ENCODE results near the gene ZGLP1.

ZGLP1 gene

GRCh38 chr19:10279737-10280442, 29.7 kb downstream of the ZGLP1 start:
- H3K4me3 ChIP-seq (ENCODE audit: low read length): no peak overlapping the region
- no peak for TF ChIP-seq CTCF (IDR thresholded peaks at IDR 0.05; ENCODE audit: insufficient read depth, low read depth, low read length, missing control alignments)
- DNase-seq (ENCODE audit: low read depth): no peak

GRCh38 chr19:10278935-10279334, 30.7 kb downstream of the ZGLP1 start:
- no peak overlapping the region for H3K4me3 ChIP-seq (ENCODE audit: low read length)
- TF ChIP-seq CTCF (IDR thresholded peaks at IDR 0.05; ENCODE audit: insufficient read depth, low read depth, low read length, missing control alignments): no peak
- DNase-seq (ENCODE audit: low read depth): no peak

- H3K4me3 ChIP-seq (ENCODE audit: low read length): no peak overlapping the region
- no peak for TF ChIP-seq CTCF (IDR thresholded peaks at IDR 0.05; ENCODE audit: insufficient read depth, low read depth, low read length, missing control alignments)
- no peak for DNase-seq (ENCODE audit: low read depth)
Measured at GRCh38 chr19:10277795-10278589, 31.6 kb downstream of the ZGLP1 start.

- no peak for DNase-seq (ENCODE audit: low read depth)
- H3K4me3 ChIP-seq (ENCODE audit: low read length): no peak overlapping the region
- no peak for TF ChIP-seq CTCF (IDR thresholded peaks at IDR 0.05; ENCODE audit: insufficient read depth, low read depth, low read length, missing control alignments)
Measured at GRCh38 chr19:10274589-10274988, 35.0 kb downstream of the ZGLP1 start.

- H3K4me3 ChIP-seq (ENCODE audit: low read length): no peak overlapping the region
- DNase-seq (ENCODE audit: low read depth): no peak
- no peak for TF ChIP-seq CTCF (IDR thresholded peaks at IDR 0.05; ENCODE audit: insufficient read depth, low read depth, low read length, missing control alignments)
Measured at GRCh38 chr19:10271543-10272086, 38.0 kb downstream of the ZGLP1 start.

DNA sequence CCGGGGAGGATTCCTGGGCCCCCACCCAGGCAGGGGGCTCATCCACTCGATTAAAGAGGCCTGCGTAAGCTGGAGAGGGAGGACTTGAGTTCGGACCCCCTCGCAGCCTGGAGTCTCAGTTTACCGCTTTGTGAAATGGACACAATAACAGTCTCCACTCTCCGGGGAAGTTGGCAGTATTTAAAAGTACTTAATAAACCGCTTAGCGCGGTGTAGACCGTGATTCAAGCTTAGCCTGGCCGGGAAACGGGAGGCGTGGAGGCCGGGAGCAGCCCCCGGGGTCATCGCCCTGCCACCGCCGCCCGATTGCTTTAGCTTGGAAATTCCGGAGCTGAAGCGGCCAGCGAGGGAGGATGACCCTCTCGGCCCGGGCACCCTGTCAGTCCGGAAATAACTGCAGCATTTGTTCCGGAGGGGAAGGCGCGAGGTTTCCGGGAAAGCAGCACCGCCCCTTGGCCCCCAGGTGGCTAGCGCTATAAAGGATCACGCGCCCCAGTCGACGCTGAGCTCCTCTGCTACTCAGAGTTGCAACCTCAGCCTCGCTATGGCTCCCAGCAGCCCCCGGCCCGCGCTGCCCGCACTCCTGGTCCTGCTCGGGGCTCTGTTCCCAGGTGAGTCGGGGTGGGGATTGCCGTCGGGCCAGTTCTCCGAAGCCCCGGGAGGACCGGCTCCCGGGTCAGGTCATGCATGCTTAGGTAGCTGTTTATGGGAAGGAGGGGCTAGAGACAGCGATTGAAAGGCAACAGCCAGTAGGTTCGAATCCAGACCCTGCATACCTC, 38.8 kb downstream of the ZGLP1 start, which contains the start of gene ICAM1:
ICAM1 (plus strand) TSS at position 505 of the 779 bp plus-strand sequence; CDS start at position 545, 40 bp downstream.
- DNase-seq (ENCODE audit: low read depth): no peak

More for the DNA sequence above, 38.8 kb downstream of the ZGLP1 start, which contains the start of gene ICAM1:
- no peak for TF ChIP-seq CTCF (IDR thresholded peaks at IDR 0.05; ENCODE audit: insufficient read depth, low read depth, low read length, missing control alignments)
- peak within 1 kb of the TSS; percentile 39 for H3K4me3 ChIP-seq (ENCODE audit: low read length)
